DND-41 (cell line): ENCODE measurements around the gene ARHGEF16.

Source experiments
- ATAC-seq: fragments of 200-7000 bp; cut with Tn5 transposase; 3 replicates; pipeline ENCODE4 v1.9.1; 2021; ENCODE audit warnings: low read depth; ENCODE audit not compliant: insufficient read depth
- DNase-seq: peaks from one replicate; pipeline ENCODE4 v3.0.0-alpha.2; 2020
- H2AFZ ChIP-seq: 2 replicates; pipeline ENCODE4 v1.6.0; 2012; ENCODE audit warnings: low read depth, low read length
- H3K27ac ChIP-seq: 2 replicates; pipeline ENCODE4 v1.5.1; 2012; ENCODE audit warnings: low read length, inconsistent platforms
- H3K27me3 ChIP-seq: fragments of 200-600 bp; sonication (generic); 2 replicates; pipeline ENCODE4 v1.6.0; 2012; ENCODE audit warnings: low read length, mild to moderate bottlenecking, inconsistent platforms; ENCODE audit not compliant: insufficient read depth, poor library complexity
- H3K36me3 ChIP-seq: 2 replicates; pipeline ENCODE4 v1.5.1; 2012; ENCODE audit warnings: low read length, inconsistent platforms; ENCODE audit not compliant: insufficient read depth
- H3K4me1 ChIP-seq: 2 replicates; pipeline ENCODE4 v1.5.1; 2012; ENCODE audit warnings: mild to moderate bottlenecking, low read length; ENCODE audit not compliant: insufficient read depth
- H3K4me2 ChIP-seq: 2 replicates; pipeline ENCODE4 v1.6.0; 2012; ENCODE audit warnings: mild to moderate bottlenecking, moderate library complexity, low read length, inconsistent platforms; ENCODE audit not compliant: insufficient read depth
- H3K4me3 ChIP-seq, 2 experiments: fragments of 200-600 bp in 1 of 2; shearing (Covaris generic) in 1 of 2; 2 replicates each; pipeline ENCODE4 v1.5.1; 2012 to 2016; ENCODE audit warnings: inconsistent platforms in 2 of 2, low read length in 2 of 2, mild to moderate bottlenecking in 2 of 2, low read depth in 1 of 2, moderate library complexity in 1 of 2
- H3K79me2 ChIP-seq: 2 replicates; pipeline ENCODE4 v1.6.0; 2012; ENCODE audit warnings: low read length, inconsistent platforms; ENCODE audit not compliant: insufficient read depth
- H3K9ac ChIP-seq: 2 replicates; pipeline ENCODE4 v1.6.0; 2012; ENCODE audit warnings: low read depth, mild to moderate bottlenecking, inconsistent platforms, low read length, moderate library complexity
- H3K9me3 ChIP-seq: 2 replicates; pipeline ENCODE4 v1.5.1; 2012; ENCODE audit warnings: low read length, moderate library complexity, mild to moderate bottlenecking, inconsistent platforms; ENCODE audit not compliant: insufficient read depth, severe bottlenecking
- H4K20me1 ChIP-seq: 2 replicates; pipeline ENCODE4 v1.6.0; 2012; ENCODE audit warnings: low read length; ENCODE audit not compliant: insufficient read depth
- EZH2 ChIP-seq: IDR thresholded peaks from 3 replicates; pipeline ENCODE4 v1.6.1; 2012; ENCODE audit warnings: borderline replicate concordance, low read depth, mild to moderate bottlenecking, moderate library complexity, low read length, inconsistent platforms; ENCODE audit not compliant: severe bottlenecking
- TF ChIP-seq, protein P1 (sequence below): IDR thresholded peaks from 2 replicates; pipeline ENCODE4 v1.5.1; 2012; ENCODE audit warnings: borderline replicate concordance, low read length, moderate library complexity, mild to moderate bottlenecking; ENCODE audit not compliant: poor library complexity, severe bottlenecking; ENCODE audit errors: extremely low read depth

ARHGEF16 gene

DNA sequence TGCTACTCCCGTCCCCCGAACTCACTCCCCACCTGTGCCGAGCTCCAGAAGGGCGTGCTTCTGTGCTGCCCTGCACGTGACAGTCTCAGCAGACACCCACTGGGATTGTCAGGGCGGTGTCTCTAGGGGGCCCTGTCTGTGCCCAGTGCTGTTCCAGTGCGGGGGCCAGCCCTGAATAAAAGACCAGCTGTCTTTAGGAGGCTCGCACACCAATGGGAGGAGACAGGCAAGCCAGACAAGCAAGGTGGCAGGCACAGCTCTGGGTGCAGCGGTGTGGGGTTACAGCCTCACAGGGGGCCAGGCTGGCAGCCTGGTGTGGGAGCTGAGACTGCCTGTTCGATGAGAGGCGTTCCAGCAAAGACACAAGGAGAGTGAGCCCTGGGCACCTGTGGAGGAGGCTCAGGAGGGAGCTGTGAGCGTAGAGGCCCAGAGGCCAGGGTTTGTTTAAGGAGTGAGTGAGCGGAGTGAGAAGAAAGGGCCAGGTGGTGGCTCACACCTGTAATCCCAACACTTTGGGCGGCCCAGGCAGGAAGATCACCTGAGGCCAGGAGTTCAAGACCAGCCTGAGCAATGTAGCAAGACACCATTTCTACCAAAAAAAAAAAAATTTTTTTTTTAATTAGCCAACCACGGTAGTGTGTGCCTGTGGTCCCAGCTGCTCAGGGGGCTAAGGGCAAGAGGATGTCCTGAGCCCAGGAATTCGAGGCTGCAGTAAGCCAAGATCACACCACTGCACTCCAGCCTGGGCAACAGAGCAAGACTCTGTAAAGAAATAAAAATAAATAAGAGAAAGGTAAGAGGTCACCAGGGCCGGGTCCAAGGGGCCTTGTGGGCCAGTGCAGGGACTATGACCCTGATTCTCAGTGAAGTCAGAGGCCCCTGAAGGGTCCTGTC, 48.2 kb upstream of the ARHGEF16 start:
- no peaks in the 10 kb centered on the region for H3K79me2 ChIP-seq
- no peak overlapping the region for H3K4me3 ChIP-seq
- no peaks in the 10 kb centered on the region for H4K20me1 ChIP-seq
- no peak overlapping the region for H3K4me2 ChIP-seq
- no peak overlapping the region for H3K27ac ChIP-seq
- TF ChIP-seq, protein P1, sequence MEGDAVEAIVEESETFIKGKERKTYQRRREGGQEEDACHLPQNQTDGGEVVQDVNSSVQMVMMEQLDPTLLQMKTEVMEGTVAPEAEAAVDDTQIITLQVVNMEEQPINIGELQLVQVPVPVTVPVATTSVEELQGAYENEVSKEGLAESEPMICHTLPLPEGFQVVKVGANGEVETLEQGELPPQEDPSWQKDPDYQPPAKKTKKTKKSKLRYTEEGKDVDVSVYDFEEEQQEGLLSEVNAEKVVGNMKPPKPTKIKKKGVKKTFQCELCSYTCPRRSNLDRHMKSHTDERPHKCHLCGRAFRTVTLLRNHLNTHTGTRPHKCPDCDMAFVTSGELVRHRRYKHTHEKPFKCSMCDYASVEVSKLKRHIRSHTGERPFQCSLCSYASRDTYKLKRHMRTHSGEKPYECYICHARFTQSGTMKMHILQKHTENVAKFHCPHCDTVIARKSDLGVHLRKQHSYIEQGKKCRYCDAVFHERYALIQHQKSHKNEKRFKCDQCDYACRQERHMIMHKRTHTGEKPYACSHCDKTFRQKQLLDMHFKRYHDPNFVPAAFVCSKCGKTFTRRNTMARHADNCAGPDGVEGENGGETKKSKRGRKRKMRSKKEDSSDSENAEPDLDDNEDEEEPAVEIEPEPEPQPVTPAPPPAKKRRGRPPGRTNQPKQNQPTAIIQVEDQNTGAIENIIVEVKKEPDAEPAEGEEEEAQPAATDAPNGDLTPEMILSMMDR: no peak
- no peak for TF ChIP-seq EZH2
- H3K4me1 ChIP-seq: no peaks in the 10 kb centered on the region
- H3K27me3 ChIP-seq: no peaks in the 10 kb centered on the region
- no peak overlapping the region for H2AFZ ChIP-seq
- no peak overlapping the region for H3K9ac ChIP-seq
- H3K36me3 ChIP-seq: no peaks in the 10 kb centered on the region
- no peak for ATAC-seq
- DNase-seq: no peak
- H3K9me3 ChIP-seq: no peaks in the 10 kb centered on the region

DNA sequence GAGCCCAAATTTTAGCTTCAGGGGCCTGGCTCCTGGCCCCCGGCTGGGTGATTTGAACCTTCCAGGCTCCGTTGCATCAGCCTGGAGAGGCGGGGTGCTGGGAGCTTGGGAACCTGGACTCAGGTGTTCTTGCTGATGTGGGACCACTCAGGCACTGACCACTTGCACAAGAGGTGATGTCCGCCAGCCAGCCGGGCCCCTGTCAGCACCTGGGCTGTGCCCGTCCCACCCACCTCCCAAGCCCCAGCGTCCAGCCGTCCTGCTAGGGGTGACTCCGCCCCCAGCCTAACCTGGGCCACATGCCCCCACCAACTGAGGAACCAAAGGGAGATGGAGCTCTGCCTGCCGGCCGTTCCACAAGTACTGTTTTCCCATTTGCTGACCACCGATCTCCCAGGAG, 47.4 kb upstream of the ARHGEF16 start:
- H3K4me3 ChIP-seq: no peak overlapping the region
- H3K9me3 ChIP-seq: no peaks in the 10 kb centered on the region
- no peaks in the 10 kb centered on the region for H3K36me3 ChIP-seq
- H2AFZ ChIP-seq: no peak overlapping the region
- no peak for DNase-seq
- no peak for ATAC-seq
- H3K79me2 ChIP-seq: no peaks in the 10 kb centered on the region
- TF ChIP-seq EZH2: no peak
- TF ChIP-seq, protein P1: no peak
- no peaks in the 10 kb centered on the region for H3K27me3 ChIP-seq
- no peak overlapping the region for H3K27ac ChIP-seq
- H4K20me1 ChIP-seq: no peaks in the 10 kb centered on the region
- H3K9ac ChIP-seq: no peak overlapping the region
- no peak overlapping the region for H3K4me2 ChIP-seq
- no peaks in the 10 kb centered on the region for H3K4me1 ChIP-seq

DNA sequence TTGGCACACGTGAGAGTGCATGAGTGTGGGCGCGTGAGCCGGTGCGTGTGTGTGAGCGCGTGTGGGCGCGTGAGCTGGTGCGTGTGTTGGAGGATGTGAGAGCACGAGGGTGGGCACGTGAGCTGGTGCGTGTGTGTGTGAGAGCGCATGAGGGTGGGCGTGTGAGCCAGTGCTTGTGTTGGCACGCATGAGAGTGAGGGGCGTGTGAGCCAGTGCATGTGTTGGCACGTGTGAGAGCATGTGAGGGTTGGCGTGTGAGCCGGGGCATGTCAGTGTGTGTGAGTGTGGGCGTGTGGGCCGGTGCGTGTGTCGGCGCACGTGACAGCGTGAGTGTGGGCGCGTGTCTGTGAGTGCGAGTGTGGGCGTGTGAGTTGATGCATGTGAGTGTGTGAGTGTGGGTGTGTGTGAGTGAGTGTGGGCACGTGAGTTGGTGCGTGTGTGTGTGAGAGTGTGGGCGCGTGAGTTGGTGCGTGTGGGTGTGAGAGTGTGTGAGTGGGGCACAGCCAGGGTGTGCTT, 45.7 kb upstream of the ARHGEF16 start:
- no peaks in the 10 kb centered on the region for H3K4me1 ChIP-seq
- no peaks in the 10 kb centered on the region for H3K36me3 ChIP-seq
- no peak overlapping the region for H3K4me3 ChIP-seq
- DNase-seq (no peak), ATAC-seq (no peak)
- no peaks in the 10 kb centered on the region for H3K9me3 ChIP-seq
- H3K9ac ChIP-seq: no peak overlapping the region
- H3K27ac ChIP-seq: no peak overlapping the region
- no peak overlapping the region for H3K4me2 ChIP-seq
- H3K79me2 ChIP-seq: no peaks in the 10 kb centered on the region
- no peaks in the 10 kb centered on the region for H3K27me3 ChIP-seq
- no peak overlapping the region for H2AFZ ChIP-seq
- TF ChIP-seq, protein P1: no peak
- H4K20me1 ChIP-seq: no peaks in the 10 kb centered on the region
